ENCODE measurements around the gene MAML2.

GRCh38 chr11:95948637-95949036 lies 394.4 kb downstream of the MAML2 start:
- no peak for TF ChIP-seq CTCF (IDR thresholded peaks at IDR 0.05)
- no peak for TF ChIP-seq SIN3A (IDR thresholded peaks at IDR 0.05; ENCODE audit: borderline replicate concordance, insufficient read depth, low read depth, low read length)
- no peak for TF ChIP-seq TCF7L2 (IDR thresholded peaks at IDR 0.05; ENCODE audit: low read depth, low read length)

Data from Panc1 (cell line).